ENCODE data around the gene FCHSD1. TPM values are rescaled to one million over a fixed set of nuclear protein-coding genes. Genes with fewer than 3 reads are reported as not detected.

Gene FCHSD1
- total RNA-seq, 1 donor from 2014 or later = 40.6 TPM

DNA sequence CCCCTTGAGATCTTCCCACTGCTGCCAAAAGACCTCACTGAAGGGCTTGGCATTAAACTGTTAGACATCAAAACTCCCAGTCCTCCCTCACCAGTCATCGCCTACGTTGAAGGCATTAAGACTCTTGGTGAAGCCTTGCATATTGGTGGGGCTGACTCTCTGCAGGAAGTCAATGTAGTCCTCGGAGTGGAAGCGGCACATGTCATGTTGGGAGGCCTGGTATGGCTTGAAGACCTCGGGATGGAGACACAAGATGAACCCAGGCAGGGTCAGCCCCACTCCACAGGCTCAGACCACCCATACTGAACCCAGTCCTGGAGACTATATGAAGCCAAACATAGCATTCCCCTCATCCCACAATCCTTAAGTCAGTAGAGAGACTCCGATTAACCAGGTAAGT is 16.5 kb downstream of the FCHSD1 start:
- no peak overlapping the region for H3K4me3 ChIP-seq (ENCODE audit: insufficient read depth, low read depth, low read length)
- H3K36me3 ChIP-seq (ENCODE audit: insufficient read depth, low read length) = peaks cover 4% of the 10 kb centered on the region
- peak overlapping the region; percentile 98 for H3K4me2 ChIP-seq (ENCODE audit: low read length)
- H4K20me1 ChIP-seq (ENCODE audit: insufficient read depth, low read length) = peaks cover 59% of the 10 kb centered on the region
- Mint-ChIP-seq H3K27ac (ENCODE audit: unreplicated experiment) (peak overlapping the region; percentile 6), H3K9me3 (ENCODE audit: unreplicated experiment) (no peaks in the 10 kb centered on the region), H3K4me1 (ENCODE audit: low read depth, unreplicated experiment) (peaks cover 14% of the 10 kb centered on the region), H3K27me3 (ENCODE audit: low read depth, unreplicated experiment) (no peaks in the 10 kb centered on the region), H3K36me3 (ENCODE audit: low read depth, unreplicated experiment) (peaks cover 9% of the 10 kb centered on the region), H3K4me3 (ENCODE audit: unreplicated experiment) (peak overlapping the region; percentile 97)
- H3K9me3 ChIP-seq (ENCODE audit: insufficient read depth, low read depth, low read length) = no peaks in the 10 kb centered on the region
- DNase-seq (ENCODE audit: low read depth) = no peak
- H3K4me1 ChIP-seq (ENCODE audit: insufficient read depth, low read length) = peaks cover 20% of the 10 kb centered on the region
- no peak overlapping the region for H3K9ac ChIP-seq (ENCODE audit: low read length)
- FAIRE-seq = no peak
- peaks cover 56% of the 10 kb centered on the region for H3K79me2 ChIP-seq (ENCODE audit: insufficient read depth, low read length)
- H2AFZ ChIP-seq (ENCODE audit: low read depth, low read length) = no peak overlapping the region
- TF ChIP-seq, protein P1, sequence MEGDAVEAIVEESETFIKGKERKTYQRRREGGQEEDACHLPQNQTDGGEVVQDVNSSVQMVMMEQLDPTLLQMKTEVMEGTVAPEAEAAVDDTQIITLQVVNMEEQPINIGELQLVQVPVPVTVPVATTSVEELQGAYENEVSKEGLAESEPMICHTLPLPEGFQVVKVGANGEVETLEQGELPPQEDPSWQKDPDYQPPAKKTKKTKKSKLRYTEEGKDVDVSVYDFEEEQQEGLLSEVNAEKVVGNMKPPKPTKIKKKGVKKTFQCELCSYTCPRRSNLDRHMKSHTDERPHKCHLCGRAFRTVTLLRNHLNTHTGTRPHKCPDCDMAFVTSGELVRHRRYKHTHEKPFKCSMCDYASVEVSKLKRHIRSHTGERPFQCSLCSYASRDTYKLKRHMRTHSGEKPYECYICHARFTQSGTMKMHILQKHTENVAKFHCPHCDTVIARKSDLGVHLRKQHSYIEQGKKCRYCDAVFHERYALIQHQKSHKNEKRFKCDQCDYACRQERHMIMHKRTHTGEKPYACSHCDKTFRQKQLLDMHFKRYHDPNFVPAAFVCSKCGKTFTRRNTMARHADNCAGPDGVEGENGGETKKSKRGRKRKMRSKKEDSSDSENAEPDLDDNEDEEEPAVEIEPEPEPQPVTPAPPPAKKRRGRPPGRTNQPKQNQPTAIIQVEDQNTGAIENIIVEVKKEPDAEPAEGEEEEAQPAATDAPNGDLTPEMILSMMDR (IDR thresholded peaks at IDR 0.05; ENCODE audit: insufficient read depth, low read depth, low read length) = no peak
- no peak for TF ChIP-seq EZH2 (IDR thresholded peaks at IDR 0.05; ENCODE audit: insufficient read depth, low read length)
- no peak overlapping the region for H3K27ac ChIP-seq (ENCODE audit: low read depth, low read length)
- no peaks in the 10 kb centered on the region for H3K27me3 ChIP-seq (ENCODE audit: insufficient read depth, low read length)

DNA sequence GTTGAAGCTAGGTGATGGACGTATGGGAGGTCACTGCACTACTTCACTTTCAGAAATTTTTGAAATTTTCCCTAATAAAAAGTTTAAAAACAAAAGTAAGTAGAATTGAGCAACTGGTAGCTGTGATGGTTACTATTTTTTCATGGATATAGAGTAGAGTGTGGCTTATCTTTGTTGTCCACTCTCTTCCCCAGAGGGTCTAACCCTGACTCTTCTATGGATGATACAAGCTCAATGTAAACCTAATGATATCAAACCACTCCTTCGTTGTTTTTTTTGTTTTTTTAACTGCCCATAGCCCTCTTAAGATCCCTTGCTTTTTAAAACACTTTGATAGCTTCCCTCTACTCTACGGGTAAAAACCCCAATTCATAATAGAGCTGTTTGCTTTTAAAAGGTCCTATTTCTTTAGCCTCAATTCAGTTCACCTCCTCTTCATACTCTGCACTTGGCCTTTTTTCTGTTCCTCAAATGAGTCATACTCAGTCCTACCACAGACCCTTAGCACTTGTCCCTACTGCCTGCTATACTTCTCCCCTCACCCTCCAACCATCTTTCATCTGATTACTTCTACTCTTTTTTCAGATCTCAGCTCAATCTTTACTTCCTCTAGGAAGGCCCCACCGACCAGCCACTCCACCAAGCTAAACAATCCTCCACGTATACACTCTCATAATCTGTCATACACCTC is 17.2 kb downstream of the FCHSD1 start:
- H3K27me3 ChIP-seq (ENCODE audit: insufficient read depth, low read length) = no peaks in the 10 kb centered on the region
- peaks cover 64% of the 10 kb centered on the region for H4K20me1 ChIP-seq (ENCODE audit: insufficient read depth, low read length)
- peaks cover 5% of the 10 kb centered on the region for H3K36me3 ChIP-seq (ENCODE audit: insufficient read depth, low read length)
- Mint-ChIP-seq H3K9me3 (ENCODE audit: unreplicated experiment) (no peaks in the 10 kb centered on the region), H3K36me3 (ENCODE audit: low read depth, unreplicated experiment) (peaks cover 12% of the 10 kb centered on the region), H3K27me3 (ENCODE audit: low read depth, unreplicated experiment) (no peaks in the 10 kb centered on the region), H3K27ac (ENCODE audit: unreplicated experiment) (peak overlapping the region; percentile 13), H3K4me3 (ENCODE audit: unreplicated experiment) (peak overlapping the region; percentile 10), H3K4me1 (ENCODE audit: low read depth, unreplicated experiment) (peaks cover 14% of the 10 kb centered on the region)
- H3K9ac ChIP-seq (ENCODE audit: low read length) = no peak overlapping the region
- DNase-seq (ENCODE audit: low read depth) = no peak
- peaks cover 20% of the 10 kb centered on the region for H3K4me1 ChIP-seq (ENCODE audit: insufficient read depth, low read length)
- no peaks in the 10 kb centered on the region for H3K9me3 ChIP-seq (ENCODE audit: insufficient read depth, low read depth, low read length)
- FAIRE-seq = no peak
- no peak overlapping the region for H3K4me3 ChIP-seq (ENCODE audit: insufficient read depth, low read depth, low read length)
- H2AFZ ChIP-seq (ENCODE audit: low read depth, low read length) = no peak overlapping the region
- no peak overlapping the region for H3K4me2 ChIP-seq (ENCODE audit: low read length)
- TF ChIP-seq EZH2 (IDR thresholded peaks at IDR 0.05; ENCODE audit: insufficient read depth, low read length) = no peak
- TF ChIP-seq, protein P1 (IDR thresholded peaks at IDR 0.05; ENCODE audit: insufficient read depth, low read depth, low read length) = no peak
- H3K27ac ChIP-seq (ENCODE audit: low read depth, low read length) = no peak overlapping the region
- peaks cover 63% of the 10 kb centered on the region for H3K79me2 ChIP-seq (ENCODE audit: insufficient read depth, low read length)

DNA sequence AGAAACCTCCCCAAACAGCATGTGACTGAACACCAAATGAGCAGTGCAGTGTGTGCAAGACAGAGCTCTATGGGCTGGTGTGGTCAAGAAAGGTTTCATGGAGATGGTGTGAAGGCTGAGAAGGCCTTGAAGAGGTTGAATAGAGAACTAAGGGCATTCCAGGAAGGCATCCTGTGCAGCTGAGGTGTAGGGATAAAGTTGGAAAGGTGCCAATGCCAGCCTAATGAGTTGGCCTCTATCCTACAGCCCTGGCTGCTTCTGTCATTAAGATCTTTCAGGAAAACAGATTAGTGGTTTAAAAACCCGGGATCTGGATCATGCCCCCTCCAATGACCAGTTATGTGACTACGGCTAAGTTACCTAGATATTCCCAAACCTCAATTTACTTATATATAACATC is 18.6 kb downstream of the FCHSD1 start:
- peaks cover 11% of the 10 kb centered on the region for H3K36me3 ChIP-seq (ENCODE audit: insufficient read depth, low read length)
- no peak overlapping the region for H3K27ac ChIP-seq (ENCODE audit: low read depth, low read length)
- H2AFZ ChIP-seq (ENCODE audit: low read depth, low read length) = no peak overlapping the region
- FAIRE-seq (no peak), DNase-seq (ENCODE audit: low read depth) (no peak)
- no peak overlapping the region for H3K27ac Mint-ChIP-seq (ENCODE audit: unreplicated experiment)
- H3K9me3 Mint-ChIP-seq (ENCODE audit: unreplicated experiment) = no peaks in the 10 kb centered on the region
- H3K27me3 Mint-ChIP-seq (ENCODE audit: low read depth, unreplicated experiment) = no peaks in the 10 kb centered on the region
- H3K36me3 Mint-ChIP-seq (ENCODE audit: low read depth, unreplicated experiment) = peaks cover 17% of the 10 kb centered on the region
- TF ChIP-seq, protein P1 (IDR thresholded peaks at IDR 0.05; ENCODE audit: insufficient read depth, low read depth, low read length) = no peak
- no peak for TF ChIP-seq EZH2 (IDR thresholded peaks at IDR 0.05; ENCODE audit: insufficient read depth, low read length)
- H3K27me3 ChIP-seq (ENCODE audit: insufficient read depth, low read length) = no peaks in the 10 kb centered on the region
- no peak overlapping the region for H3K4me2 ChIP-seq (ENCODE audit: low read length)
- no peak overlapping the region for H3K4me3 Mint-ChIP-seq (ENCODE audit: unreplicated experiment)
- H3K9ac ChIP-seq (ENCODE audit: low read length) = no peak overlapping the region
- peaks cover 14% of the 10 kb centered on the region for H3K4me1 Mint-ChIP-seq (ENCODE audit: low read depth, unreplicated experiment)
- H4K20me1 ChIP-seq (ENCODE audit: insufficient read depth, low read length) = peaks cover 65% of the 10 kb centered on the region
- no peaks in the 10 kb centered on the region for H3K9me3 ChIP-seq (ENCODE audit: insufficient read depth, low read depth, low read length)
- H3K4me3 ChIP-seq (ENCODE audit: insufficient read depth, low read depth, low read length) = no peak overlapping the region
- peaks cover 63% of the 10 kb centered on the region for H3K79me2 ChIP-seq (ENCODE audit: insufficient read depth, low read length)
- peaks cover 18% of the 10 kb centered on the region for H3K4me1 ChIP-seq (ENCODE audit: insufficient read depth, low read length)
